SU-DHL-6 (cell line): ENCODE measurements around the gene COL6A1.

ENCODE experiments used
- H2AFZ ChIP-seq: fragments of 200-600 bp; sonication (generic); 2 replicates; pipeline ENCODE4 v1.6.1; 2014; ENCODE audit warnings: low read depth, mild to moderate bottlenecking, moderate library complexity, mixed read lengths, antibody characterized with exemption, low read length; ENCODE audit not compliant: severe bottlenecking
- H3F3A ChIP-seq: fragments of 200-600 bp; shearing (Covaris generic); 2 replicates; pipeline ENCODE4 v1.6.0; 2016; ENCODE audit warnings: antibody characterized with exemption, mild to moderate bottlenecking; ENCODE audit not compliant: insufficient read depth
- H3K27ac ChIP-seq: fragments of 200-600 bp; sonication (generic); 2 replicates; pipeline ENCODE4 v1.5.1; 2016; ENCODE audit warnings: low read depth, mild to moderate bottlenecking, low read length, moderate library complexity, mixed read lengths
- H3K27me3 ChIP-seq: fragments of 200-600 bp; sonication (generic), shearing (Covaris generic); 2 replicates; pipeline ENCODE4 v1.6.0; 2014; ENCODE audit warnings: mild to moderate bottlenecking, low read length
- H3K36me3 ChIP-seq: fragments of 200-600 bp; sonication (generic); 2 replicates; pipeline ENCODE4 v1.6.1; 2014; ENCODE audit warnings: mild to moderate bottlenecking, low read length, mixed read lengths
- H3K4me2 ChIP-seq: fragments of 300-600, 200-600 bp; shearing (Covaris generic), sonication (generic); 2 replicates; pipeline ENCODE4 v1.6.0; 2014; ENCODE audit warnings: low read length, low read depth, mild to moderate bottlenecking; ENCODE audit not compliant: poor library complexity, severe bottlenecking
- H3K4me3 ChIP-seq: fragments of 200-600 bp; sonication (generic); 2 replicates; pipeline ENCODE4 v1.5.1; 2014; ENCODE audit warnings: antibody characterized with exemption, low read length, mild to moderate bottlenecking, mixed read lengths; ENCODE audit not compliant: insufficient read depth, poor library complexity, severe bottlenecking
- H3K79me2 ChIP-seq: fragments of 200-600 bp; sonication (generic); 2 replicates; pipeline ENCODE4 v1.6.1; 2014; ENCODE audit warnings: mild to moderate bottlenecking, low read length, moderate library complexity; ENCODE audit not compliant: insufficient read depth
- H3K9ac ChIP-seq: fragments of 200-600 bp; sonication (generic); 2 replicates; pipeline ENCODE4 v1.7.0; 2014; ENCODE audit warnings: mild to moderate bottlenecking, low read length
- H3K9me2 ChIP-seq: fragments of 200-600 bp; sonication (generic); replicated peaks from 2 replicates; pipeline ENCODE4 v1.6.1; 2014; ENCODE audit warnings: low read length; ENCODE audit not compliant: insufficient read depth
- H3K9me3 ChIP-seq: fragments of 200-600 bp; sonication (generic); 2 replicates; pipeline ENCODE4 v1.6.1; 2014; ENCODE audit warnings: low read length, mixed read lengths; ENCODE audit not compliant: insufficient read depth
- H4K20me1 ChIP-seq: fragments of 200-600 bp; sonication (generic); 2 replicates; pipeline ENCODE4 v1.6.1; 2014; ENCODE audit warnings: low read depth, mild to moderate bottlenecking, antibody characterized with exemption, low read length, moderate library complexity, mixed read lengths
- EZH2phosphoT487 ChIP-seq: fragments of 200-600 bp; sonication (generic), shearing (Covaris generic); conservative IDR thresholded peaks from 2 replicates; pipeline ENCODE4 v1.6.1; 2018; ENCODE audit warnings: mild to moderate bottlenecking, antibody characterized with exemption, low read length, moderate library complexity, mixed read lengths
- TF ChIP-seq, protein P1 (sequence below): fragments of 200-600 bp; sonication (generic); IDR thresholded peaks from one replicate; pipeline ENCODE4 v1.5.1; 2017; ENCODE audit warnings: antibody characterized with exemption, mild to moderate bottlenecking, low read length, moderate library complexity; ENCODE audit not compliant: insufficient read depth, poor library complexity, severe bottlenecking

The COL6A1 gene

DNA sequence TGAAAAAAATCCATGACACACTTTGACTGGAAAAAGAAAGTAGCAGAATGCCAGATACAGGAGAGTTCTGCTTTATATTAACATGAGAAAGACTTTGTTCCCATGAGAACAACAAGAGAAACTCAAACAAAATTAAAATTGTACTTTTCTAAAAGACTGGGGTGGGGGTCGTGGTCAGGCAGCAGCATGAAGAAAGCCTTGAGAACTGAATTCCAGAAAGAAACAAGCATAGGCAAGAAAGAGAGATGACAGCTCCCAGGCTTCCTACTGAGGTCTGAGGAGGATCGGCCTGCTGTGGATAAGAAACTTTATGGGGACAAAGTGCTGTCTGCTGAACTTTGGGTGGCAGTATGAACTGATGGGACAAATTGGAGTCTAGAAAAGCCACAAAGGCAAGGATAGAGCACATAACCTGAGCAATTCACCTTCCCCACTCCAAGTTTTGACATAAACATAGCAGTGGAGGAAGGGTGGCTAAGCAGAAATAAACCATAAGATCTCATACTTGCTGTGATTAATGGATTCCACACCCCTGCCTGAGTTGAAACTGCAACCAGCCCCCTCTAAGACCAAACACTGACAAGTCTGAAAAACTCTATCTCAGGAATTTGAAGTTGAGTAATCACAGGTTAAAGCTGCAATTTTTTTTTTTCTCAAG lies 43.7 kb downstream of the COL6A1 start:
- H3K9me2 ChIP-seq = no peaks in the 10 kb centered on the region
- no peak overlapping the region for H3K4me2 ChIP-seq
- H3F3A ChIP-seq = no peaks in the 10 kb centered on the region
- H3K27me3 ChIP-seq = no peaks in the 10 kb centered on the region
- H3K4me3 ChIP-seq = no peak overlapping the region
- no peak overlapping the region for H3K9ac ChIP-seq
- H3K27ac ChIP-seq = no peak overlapping the region
- no peaks in the 10 kb centered on the region for H3K36me3 ChIP-seq
- H3K79me2 ChIP-seq = no peaks in the 10 kb centered on the region
- no peak overlapping the region for H2AFZ ChIP-seq
- peaks cover 12% of the 10 kb centered on the region; the same call in 1 of the 2 replicates for H3K9me3 ChIP-seq
- TF ChIP-seq EZH2phosphoT487 = no peak
- TF ChIP-seq, protein P1, sequence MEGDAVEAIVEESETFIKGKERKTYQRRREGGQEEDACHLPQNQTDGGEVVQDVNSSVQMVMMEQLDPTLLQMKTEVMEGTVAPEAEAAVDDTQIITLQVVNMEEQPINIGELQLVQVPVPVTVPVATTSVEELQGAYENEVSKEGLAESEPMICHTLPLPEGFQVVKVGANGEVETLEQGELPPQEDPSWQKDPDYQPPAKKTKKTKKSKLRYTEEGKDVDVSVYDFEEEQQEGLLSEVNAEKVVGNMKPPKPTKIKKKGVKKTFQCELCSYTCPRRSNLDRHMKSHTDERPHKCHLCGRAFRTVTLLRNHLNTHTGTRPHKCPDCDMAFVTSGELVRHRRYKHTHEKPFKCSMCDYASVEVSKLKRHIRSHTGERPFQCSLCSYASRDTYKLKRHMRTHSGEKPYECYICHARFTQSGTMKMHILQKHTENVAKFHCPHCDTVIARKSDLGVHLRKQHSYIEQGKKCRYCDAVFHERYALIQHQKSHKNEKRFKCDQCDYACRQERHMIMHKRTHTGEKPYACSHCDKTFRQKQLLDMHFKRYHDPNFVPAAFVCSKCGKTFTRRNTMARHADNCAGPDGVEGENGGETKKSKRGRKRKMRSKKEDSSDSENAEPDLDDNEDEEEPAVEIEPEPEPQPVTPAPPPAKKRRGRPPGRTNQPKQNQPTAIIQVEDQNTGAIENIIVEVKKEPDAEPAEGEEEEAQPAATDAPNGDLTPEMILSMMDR = no peak
- no peaks in the 10 kb centered on the region for H4K20me1 ChIP-seq

DNA sequence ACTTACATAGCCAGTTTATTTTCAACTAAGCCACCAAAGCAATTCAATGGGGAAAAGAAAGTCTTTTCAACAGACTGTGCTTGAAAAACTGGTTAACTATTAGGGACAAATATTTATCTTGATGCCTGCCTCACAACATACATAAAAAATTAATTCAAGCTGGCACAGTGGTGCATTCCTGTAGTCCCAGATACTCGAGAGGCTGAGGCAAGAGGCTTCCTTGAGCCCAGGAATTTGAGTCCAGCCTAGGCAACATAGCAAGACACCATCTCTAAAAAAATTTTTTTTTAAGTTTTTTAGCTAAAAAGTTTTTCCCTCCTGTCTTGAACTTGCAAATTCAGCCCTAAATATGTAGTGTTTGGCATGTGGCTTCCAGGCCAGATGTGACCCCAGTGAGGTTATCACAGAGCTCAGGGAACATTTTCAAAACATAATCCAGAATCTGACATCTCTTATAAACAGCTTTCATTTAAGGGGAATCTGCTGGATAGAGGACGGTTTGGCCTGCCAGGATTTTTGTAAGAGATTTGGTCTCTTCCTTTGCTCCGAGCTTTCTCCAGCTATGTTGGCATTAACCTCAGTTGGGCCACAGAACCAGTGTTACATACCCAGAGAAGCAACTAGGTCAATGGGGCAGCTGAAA lies 46.4 kb downstream of the COL6A1 start:
- no peaks in the 10 kb centered on the region for H3K9me2 ChIP-seq
- H3K27ac ChIP-seq = no peak overlapping the region
- H4K20me1 ChIP-seq = no peaks in the 10 kb centered on the region
- no peak overlapping the region for H2AFZ ChIP-seq
- no peaks in the 10 kb centered on the region for H3K36me3 ChIP-seq
- H3K4me2 ChIP-seq = no peak overlapping the region
- H3K27me3 ChIP-seq = no peaks in the 10 kb centered on the region
- no peak for TF ChIP-seq EZH2phosphoT487
- TF ChIP-seq, protein P1 = no peak
- no peak overlapping the region for H3K4me3 ChIP-seq
- no peak overlapping the region for H3K9ac ChIP-seq
- H3K79me2 ChIP-seq = no peaks in the 10 kb centered on the region
- peaks cover 17% of the 10 kb centered on the region; the same call in 1 of the 2 replicates for H3K9me3 ChIP-seq
- no peaks in the 10 kb centered on the region for H3F3A ChIP-seq

DNA sequence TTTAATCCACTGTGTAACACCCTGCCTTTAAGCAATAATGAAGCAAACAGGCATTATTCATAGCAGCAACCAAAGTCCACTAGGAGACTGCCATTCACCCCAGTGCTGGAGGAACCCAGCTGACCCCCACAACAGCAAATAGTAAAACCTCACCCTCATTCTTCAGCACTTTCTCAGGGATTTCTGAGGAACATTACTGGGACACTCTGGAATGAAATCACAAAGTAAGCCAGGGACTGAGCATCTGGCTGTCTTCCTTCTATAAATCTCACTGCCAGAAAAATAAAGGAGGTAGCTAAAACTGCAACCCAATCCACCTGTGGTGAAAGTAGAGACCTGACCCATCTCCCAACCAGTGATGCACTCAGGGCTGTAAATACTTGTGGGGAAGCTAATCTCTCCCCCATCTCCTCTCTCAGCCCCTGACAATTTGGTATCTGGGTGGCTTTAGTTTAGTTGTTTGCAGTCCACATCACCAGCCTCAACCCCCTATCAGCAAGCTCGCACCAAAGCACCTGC lies 47.1 kb downstream of the COL6A1 start:
- Histone ChIP-seq H3K9ac (no peak overlapping the region), H3K27ac (no peak overlapping the region), H3K4me3 (no peak overlapping the region), H3K36me3 (no peaks in the 10 kb centered on the region), H3K27me3 (no peaks in the 10 kb centered on the region), H2AFZ (no peak overlapping the region), H3K9me2 (no peaks in the 10 kb centered on the region), H3K9me3 (peaks cover 17% of the 10 kb centered on the region; the same call in 1 of the 2 replicates), H4K20me1 (no peaks in the 10 kb centered on the region), H3K4me2 (no peak overlapping the region), H3K79me2 (no peaks in the 10 kb centered on the region), H3F3A (no peaks in the 10 kb centered on the region)
- TF ChIP-seq, protein P1 = no peak
- TF ChIP-seq EZH2phosphoT487 = no peak
